HUDEP-2 (cell line): ENCODE measurements around the gene MRPL14.
"Not testable (repeated sequence)": the region's sequence is repeated elsewhere in the genome, so short reads cannot be mapped to it uniquely, and the experiment has no call there.

Experiments
- DNase-seq, 76 experiments: peaks; one replicate each; lab custom pipeline; 2025; ENCODE audit not compliant: unreplicated experiment in 76 of 76; lab: John Stamatoyannopoulos, UW

The MRPL14 gene

DNA sequence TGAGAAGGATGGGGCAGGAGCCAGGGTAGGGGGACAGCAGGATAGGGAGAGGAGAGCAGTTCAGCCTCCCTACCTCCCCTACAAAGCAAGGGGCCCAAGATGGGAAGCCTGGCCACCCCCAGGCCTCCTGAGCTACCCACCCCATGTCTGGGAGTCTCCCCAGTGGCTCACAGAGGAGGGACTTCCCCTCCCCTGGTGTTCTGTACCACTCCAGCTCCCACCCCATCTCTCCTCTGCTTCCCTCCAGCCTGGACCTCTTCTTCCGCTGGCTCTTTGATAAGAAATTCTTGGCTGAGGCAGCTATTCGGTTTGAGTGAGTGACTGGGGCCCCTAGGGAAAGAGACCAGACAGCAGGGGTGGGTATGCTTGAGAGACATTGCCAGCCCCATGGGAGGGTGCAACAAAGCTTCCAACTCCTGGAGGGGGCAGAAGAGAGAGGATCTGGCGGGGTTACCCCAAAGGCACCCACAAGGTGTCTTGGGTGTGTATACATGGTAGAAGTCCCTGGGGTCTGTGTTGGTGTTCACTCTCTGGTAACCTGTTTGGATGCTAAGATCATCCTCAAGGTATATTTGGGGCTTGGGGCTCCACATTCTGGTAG is 23.2 kb upstream of the MRPL14 start:
- peak in 1 of 76 experiments; percentile 27 for DNase-seq

DNA sequence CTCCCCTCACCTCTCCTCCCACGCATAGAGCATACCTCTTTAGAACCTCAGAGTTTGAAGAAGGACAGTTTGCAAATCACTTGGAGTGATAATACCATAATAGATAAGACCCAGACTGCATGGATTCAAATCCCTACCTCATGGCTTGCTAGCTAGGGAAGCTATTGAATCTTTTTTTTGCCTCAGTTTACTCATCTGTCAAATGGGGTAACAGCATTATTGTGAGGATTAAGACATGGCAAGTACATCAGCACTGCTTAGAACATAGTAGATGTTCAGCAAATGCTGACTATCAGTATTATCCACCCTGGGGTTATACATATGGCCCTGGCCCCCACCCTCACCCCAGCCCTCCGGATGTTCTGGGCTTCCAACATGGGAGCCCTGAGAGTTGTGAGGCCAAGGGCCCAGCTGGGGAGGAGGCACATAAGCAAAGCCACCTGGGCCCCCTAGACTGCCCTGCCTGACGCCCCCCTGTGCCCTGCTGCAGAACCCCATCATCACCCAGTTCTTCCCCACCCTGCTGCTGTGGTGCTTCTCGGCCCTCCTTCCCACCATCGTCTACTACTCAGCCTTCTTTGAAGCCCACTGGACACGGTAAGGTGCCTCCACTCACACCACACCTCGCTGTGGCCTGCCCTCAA is 22.2 kb upstream of the MRPL14 start:
- DNase-seq, result no peak

DNA sequence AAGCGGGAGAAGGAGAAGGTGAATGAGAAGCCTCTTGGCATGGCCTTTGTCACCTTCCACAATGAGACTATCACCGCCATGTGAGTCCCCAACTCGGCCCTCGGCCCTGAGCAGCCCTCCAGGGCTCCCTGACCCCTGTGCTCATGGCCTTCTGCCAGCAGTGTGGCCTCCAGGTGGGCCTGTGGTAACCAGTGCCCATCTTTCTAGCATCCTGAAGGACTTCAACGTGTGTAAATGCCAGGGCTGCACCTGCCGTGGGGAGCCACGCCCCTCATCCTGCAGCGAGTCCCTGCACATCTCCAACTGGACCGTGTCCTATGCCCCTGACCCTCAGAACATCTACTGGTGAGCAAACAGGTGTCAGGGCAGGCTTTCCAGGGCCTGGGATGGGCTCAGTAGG is 21.1 kb upstream of the MRPL14 start:
- DNase-seq, result no peak

DNA sequence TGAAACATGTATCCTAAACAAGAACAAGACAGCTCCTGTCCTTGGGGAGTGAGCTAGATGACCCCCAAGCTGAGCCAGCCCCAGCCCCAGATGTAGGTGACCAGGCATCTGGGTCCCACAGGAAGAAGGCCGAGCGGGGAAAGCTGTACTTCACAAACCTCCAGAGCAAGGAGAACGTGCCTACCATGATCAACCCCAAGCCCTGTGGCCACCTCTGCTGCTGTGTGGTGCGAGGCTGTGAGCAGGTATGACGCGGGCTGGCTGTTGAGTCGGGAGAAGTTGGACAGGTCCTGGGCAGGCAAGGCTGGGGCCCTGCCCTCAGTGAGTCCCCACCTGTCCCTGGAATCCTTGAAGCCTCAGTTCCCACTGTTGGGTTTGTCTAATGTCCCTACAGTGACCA is 20.0 kb upstream of the MRPL14 start:
- no peak for DNase-seq

DNA sequence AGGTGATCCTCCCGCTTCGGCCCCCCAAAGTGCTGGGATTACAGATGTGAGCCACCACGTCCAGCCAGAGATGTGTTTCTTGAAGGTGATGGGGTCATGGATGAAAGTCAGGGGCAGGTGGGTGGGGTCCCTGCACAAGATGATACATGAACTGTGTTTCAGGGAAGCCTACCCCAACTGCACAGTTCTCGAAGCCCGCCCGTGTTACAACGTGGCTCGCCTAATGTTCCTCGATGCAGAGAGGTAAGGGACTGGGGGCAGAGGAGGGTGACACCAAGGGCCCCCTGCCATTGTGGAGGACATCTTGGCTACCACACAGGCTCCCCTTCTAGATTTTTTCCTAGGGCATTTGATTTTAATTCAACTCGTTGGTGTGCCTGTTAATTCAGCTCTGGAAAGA is 19.4 kb upstream of the MRPL14 start:
- no peak for DNase-seq

DNA sequence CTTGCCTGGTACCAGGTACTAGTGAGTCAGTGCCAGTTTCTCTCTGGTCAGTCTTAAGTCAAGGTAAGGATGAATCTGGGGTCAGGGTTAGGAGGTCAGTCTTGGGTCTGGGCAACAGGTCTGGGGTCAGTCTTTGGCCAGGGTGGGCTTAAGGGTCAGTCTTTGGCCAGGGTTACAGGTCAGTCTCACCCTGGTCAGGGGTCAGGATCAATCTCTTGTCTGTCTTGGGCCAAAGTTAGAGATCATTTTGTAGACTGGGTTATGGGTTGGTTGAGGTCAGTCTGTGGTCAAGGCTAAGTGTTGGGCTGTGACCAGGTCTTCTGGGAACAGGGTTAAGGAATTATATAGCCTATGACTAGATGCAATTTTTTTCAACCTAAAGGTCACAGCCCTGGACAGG is 18.6 kb upstream of the MRPL14 start:
- DNase-seq, result no peak

DNA sequence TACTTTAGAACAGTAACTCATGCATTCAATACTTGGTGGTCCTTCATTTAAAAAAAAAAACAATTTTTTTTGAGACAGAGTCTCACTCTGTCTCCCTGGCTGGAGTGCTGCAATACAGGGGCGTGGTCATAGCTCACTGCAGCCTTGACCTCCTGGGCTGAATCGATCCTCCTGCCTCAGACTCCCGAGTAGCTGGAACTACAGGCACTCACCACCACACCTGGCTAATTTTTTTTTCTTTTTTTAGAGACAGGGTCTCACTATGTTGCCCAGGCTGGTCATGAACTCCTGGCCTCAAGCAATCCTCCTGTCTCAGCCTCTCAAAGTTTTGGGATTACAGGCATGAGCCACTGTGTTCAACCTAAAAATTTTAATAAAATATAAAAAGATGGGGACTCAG is 17.3 kb upstream of the MRPL14 start:
- DNase-seq, result not testable (repeated sequence)

DNA sequence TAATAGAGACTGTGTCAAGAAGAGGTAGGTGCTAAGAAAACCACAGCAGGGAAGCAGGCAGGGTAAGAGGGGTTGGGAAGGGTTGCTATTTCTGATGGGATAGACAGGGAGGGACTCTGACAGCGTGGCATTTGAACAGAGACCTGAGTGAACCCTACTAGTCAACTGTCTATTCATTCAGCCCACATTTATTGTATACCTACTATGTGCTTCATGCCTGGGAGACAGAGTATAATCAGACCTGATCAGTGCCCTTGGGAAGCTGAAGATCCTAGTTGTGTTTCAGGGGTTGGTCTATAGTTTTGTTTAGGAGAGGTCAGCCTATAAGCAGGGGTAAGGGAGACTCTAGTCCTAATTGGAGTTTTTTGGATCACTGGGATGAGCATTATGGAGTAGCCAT is 16.5 kb upstream of the MRPL14 start:
- no peak for DNase-seq

DNA sequence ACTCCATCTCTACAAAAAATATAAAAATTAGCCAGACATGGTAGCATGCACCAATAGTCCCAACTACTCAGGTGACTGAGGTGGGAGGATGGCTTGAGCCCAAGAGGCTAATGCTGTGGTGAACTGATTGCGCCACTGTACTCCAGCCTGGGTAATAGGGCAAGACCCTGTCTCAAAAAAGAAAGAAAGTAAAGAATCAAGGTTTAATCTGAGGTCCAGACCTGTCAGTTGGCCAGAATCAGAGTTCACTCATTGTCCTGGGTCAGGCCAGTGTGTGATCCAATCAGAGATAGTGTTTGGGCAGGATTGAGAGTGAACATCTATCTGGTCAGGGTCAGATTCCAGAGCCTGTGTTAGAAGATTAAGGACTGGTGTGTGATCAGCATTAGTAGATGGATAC is 15.6 kb upstream of the MRPL14 start:
- DNase-seq, result no peak

DNA sequence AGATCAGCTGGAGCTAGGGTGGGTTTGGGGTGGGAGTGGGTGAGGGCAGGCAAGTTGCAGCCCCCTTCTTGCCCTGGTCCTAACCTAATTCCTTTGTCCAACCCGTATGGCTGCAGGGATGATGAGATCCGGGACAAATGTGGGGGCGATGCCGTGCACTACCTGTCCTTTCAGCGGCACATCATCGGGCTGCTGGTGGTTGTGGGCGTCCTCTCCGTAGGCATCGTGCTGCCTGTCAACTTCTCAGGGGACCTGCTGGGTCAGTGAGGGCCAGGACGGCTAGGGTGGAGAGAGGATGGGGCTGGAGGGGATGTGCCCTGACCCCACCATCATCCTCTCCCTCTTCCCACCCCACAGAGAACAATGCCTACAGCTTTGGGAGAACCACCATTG is 12.1 kb upstream of the MRPL14 start:
- no peak for DNase-seq

DNA sequence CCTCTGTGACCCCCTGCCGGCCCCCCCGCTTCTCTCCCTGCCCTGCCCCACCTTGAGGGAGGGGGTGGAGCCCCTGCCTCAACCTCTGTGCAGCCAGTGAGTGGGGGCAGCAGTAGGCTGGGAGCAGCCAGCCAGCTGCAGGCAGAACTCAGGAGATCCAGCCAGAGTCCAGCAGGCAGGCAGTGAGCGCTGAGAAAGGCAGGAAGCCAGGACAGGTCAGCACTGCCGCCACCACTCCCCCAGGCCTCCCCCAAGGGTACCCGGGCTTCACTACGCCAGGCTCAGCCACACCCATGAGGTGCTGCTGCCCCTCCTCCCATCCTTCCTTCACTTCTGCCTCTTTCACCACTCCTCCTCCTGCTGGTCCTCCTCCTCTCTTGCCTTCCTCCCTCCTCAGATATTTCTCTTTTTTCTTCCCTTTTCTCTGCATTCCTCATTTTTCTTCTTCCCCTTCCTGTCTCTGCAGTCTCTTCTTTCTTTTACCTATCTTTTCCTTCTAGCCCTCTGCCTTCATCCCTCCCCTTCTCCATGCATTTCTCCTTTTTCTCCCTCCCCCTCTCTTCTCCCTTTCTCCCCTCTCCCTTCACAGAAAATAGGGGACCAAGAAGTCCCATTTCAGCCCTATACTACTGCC is 11.6 kb upstream of the MRPL14 start:
- peak in 7 of 76 experiments; percentile 10 to 35 (median 17) for DNase-seq

DNA sequence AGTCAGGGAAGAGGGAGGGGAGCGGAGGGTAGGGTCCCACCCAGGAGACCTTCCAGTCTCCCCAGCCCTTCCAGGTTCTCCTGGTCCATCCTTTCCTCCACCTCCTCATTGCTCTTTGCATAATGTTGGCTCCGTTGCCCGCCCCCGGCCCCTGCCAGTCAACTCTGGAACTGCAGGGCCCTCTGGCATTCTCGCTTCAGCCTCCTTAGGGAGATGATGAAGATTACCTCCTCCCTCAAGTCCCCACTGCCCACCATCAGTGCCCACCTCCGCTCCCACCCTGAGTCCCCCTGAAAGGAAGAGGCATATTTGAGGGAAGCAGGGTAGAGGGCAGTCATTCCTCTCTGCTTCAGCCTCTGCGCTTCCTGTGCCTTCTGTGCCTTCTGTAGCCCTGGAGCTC is 8.6 kb upstream of the MRPL14 start:
- DNase-seq, result no peak

DNA sequence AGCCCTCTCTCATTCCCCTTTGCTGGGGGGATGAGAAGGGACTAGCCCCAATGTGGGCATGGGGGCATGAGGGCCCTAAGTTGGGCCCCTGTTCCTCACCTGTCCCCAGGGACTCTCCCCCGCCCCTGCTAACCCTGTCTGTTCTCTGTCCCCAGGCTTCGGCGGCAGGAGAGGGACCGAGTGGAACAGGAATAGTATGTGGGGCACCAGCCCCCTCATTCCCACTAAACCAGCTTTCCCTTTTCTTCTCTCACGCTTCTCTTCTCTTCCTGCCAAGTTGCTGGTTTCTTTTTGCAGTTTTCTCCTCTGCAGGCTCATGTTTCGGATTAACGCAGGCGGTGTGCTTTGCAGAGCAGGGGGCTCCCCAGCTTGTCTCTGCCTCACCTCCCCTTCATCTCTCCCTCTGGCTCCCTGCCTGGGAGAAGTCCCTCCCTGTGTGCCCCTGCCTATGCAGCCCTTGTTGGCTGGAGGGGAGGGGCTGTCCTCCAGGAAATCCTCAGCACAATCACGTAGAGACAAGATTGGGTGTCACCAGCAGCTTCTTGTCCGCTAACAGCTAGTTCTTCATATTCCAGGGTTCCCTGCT is 8.0 kb upstream of the MRPL14 start:
- no peak for DNase-seq

DNA sequence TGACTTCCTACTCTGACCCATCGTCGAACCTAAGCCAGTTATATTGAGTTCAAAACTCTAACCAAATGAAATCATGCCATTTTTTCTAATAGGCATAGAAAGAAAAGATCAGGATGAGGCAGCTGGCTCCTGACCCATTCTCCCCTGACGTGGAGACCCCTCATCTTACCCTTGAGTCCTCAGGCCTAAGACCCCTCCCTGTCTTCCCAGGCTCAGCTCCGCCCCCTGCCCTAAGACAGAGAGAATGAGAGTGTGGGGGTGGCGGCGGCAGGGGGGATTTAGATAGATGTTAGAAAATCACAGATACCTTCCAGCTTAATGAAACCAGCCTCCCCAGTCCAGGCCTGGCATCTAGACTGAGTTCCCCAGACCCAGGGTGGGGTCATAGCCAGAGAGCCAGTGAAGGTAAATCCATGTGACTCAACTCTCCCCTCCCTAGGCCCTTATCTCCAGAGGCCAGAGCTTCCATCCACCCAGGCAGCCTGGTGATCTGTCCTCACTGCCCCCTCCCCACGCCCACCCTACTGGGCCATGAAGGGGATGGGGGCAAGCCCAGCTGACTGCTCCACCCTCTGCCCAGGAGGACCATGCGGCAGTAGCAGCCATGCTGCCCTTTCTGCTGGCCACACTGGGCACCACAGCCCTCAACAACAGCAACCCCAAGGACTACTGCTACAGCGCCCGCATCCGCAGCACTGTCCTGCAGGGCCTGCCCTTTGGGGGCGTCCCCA is 6.9 kb upstream of the MRPL14 start:
- peak in 73 of 76 experiments; percentile 34 to 91 (median 75) for DNase-seq

DNA sequence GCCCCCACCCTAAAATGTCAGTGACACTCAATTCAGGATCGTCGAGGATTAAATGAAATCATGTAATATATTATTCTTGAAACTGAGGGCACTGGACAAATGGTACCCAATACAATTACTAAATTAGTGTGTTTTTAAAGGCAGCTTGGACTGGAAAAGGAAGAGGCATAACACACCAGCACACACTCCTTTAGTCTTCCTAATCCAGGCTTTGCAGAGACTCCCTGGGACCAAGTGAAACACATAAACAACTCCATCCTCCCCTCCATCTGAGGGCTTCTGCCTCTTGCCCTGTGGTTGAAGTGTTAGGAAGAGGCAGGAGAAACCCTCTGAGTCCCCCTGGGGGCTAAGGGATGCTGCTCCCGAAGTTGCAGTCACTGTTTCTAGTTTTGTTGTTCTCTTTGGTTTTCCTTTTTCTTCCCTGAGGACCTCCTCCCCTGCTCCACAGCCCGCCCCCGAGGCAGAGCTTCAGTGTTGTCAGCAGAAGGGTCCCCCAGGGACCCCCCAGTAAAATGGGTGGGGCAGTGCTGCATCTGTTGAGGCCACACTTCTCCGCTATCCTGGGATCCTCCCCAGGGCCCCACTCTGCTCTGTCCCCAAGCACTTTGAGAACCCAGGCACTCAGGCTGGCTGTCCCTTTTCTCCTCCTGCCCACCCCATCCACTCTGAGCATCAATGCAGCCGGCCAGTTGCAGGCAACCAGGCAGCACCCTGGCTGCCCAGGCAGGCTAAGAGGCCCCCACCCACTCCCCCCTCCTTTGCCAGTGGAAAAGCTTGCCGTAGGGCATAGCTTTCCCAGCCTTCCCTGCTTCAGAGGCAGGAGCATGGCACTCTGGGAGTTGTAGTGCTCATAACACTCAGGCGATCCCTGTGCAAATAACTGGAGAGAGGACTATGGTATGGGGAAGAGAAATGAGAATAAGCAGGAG is 6.0 kb upstream of the MRPL14 start:
- DNase-seq, result peak in 49 of 76 experiments; percentile 14 to 67 (median 38)

DNA sequence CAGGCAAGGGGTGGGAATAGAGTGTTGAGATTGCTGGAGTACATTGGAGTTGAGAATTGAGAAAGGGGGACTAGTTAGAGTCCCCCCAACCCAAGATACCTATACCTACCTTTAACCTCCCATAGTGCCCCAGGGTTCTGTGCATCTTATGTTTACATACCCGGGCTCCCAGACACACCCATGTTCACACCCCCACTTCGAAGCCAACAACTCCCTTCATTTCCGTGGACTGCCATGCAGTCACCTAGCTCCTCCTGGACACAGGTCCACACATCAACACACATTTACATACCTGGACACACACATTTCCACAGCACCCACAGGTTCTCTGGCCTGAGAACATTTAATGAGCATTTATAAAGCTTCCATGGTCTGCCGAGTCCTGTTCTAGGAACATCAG is 5.2 kb upstream of the MRPL14 start:
- DNase-seq, result no peak

DNA sequence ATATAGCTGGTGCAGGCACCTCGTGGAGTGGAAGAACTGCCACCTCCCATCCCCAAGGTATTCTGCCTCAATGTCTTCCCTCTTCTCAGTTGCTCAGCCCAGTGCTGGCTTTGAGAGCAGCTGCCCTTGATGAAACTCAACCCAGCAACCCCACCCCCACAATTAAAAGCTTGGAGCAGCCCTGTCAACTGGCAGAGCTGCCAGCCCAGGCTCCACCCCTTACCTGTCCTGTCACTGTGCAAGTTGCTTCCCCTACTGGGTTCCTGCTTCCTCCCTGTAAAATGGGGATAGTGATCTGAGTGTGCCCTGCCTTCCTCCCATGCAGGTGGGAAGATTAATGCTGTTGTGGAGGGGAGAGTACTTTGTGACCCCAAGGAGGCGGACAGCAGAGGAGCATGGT is 4.6 kb upstream of the MRPL14 start:
- no peak for DNase-seq

DNA sequence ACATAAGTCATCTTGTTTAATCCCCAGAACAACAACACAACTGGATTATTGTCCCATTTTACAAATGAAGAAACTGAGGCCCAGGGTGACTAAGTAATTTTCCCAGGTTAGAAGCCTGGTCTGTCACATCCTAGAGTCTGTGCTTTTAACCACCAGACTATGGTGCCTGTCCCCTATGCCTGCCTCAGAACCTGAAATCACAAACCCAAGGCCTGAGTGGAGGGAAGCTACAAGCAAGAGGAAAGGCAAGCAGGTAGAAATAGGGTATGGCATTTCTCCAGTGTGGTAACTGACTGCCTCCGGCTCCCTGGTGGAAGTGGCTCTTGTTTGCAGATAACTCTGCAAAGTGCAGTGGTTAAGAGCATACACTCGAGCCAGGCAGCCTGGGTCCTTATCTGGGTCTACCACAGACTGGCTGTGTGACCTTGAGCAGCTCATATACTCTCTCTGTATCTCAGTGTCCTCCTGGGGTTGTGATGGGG is 2.6 kb upstream of the MRPL14 start:
- peak in 75 of 76 experiments; percentile 44 to 98 (median 91) for DNase-seq

DNA sequence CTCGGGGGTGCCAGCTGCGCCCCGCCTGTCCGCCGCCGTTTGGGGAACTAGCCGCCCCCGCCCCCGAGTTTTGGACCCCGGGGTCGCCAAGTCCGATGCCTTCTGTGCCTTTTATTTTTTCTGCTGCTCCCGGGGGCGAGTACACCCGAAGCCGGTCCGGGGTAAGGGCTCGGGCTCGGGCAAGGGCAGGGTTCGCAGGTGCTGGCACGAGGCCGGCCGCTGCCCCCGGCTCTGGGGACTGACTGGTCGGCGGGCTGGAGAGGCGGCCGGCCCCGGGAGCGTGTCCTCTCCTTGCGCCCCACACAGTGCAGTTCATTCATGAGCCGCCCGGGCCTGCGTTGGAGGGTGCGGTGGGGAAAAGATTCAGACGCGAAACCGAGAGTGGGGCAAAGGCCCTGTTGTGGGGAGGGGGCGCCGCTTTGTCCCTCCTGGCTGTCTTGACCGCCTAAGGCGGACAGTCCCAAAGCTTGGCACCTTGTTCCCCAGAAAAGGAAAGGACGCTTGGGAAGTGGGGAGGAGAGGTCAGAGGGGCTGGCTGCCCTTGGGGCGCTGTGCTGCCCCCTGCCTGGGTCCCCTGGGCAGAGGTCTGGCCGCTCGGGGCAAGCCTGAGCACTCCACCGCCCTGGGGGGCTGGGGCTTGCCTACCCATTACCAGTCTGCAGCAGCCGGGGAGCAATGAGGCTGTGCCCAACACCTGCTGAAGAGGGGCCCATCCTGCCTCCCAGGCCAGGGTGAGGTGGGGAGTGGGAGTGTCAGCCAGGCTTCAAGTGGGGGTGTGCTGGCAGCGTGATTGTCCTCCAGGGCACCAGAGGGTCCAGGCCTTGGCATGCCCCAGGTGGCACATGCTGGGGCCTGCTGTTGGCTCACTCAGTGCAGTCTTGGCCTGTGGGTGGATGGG is 1.0 kb upstream of the MRPL14 start:
- peak in 44 of 76 experiments; percentile 13 to 89 (median 42) for DNase-seq
